ENCODE results near the gene MAVS.
"Not testable (repeated sequence)": the region's sequence is repeated elsewhere in the genome, so short reads cannot be mapped to it uniquely, and the experiment has no call there.

Gene MAVS

DNA sequence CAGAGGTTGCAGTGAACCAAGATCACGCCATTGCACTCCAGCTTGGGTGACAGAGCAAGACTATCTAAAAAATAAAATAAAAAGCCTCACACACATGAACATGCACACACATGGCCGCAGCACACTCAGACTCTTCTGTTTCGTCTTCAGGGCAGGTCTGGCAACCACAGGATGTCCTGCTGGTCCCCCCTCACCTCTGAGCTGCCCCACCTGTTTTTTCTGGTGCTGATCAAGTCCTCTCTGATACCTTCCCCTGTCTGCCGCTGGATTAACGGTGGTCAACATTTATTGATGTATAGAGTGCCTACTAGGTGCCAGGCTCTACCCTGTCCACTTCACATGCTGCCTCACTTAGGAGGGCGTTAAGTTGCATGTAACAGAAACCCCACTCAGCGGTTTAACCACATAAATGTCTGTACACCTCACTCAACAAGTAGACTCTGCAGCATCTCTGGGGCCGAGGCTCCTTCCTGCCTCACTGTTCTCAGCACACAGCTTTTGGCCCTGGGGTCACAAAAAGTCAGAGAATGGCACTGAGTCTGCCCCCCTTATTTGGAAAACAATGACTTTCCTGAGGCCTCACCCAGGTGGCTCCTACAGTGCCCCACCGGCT is 30.8 kb upstream of the MAVS start:
- DNase-seq (ENCODE audit: low spot score) = no peak

DNA sequence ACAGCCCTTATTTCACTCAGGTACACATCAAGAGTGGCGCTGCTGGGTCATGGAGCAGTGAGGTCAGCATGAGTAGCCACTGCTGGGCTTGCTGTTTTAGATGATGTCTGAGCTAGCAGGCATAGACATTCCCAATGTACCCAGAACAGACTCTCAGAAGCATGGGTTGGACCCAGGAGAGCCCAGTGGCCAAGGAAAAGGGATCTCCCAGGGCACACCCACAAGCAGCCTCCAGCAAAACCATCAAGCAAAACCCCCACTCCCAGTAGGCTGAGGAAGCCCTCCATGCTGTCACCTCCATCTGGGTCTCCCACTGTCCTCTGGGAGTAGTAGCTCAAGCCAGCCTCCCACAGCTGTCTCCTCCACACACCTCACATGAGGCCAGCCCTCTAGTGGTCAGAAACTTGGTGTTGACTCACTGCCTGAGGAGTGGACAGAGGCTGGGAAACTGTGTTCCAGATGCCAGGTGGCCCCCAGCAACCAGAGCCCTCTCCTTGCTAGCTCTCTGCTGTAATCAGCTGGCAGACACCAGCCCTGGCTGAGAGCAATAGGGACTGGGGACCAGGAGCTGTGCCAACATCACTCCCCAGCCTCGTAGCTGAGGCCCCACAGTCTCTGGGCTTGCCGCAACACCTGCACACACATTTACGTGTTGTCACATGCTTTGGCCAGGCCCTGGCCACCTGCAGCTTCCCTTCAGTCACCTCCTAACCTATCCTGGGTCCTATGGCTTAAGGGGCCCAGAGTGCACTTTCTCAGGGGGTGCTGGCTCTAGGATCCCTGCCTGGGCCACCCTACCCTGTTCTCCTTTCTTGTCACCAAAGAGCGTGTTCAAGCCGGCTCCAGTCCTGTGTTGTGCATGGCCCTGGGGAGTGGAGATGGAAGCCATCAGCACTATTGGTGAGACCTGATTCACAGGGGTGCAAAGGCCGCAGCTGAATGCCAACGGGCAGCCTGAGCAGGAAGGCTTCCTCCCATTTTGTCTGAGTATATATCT is 28.2 kb upstream of the MAVS start:
- DNase-seq (ENCODE audit: low spot score) = no peak

DNA sequence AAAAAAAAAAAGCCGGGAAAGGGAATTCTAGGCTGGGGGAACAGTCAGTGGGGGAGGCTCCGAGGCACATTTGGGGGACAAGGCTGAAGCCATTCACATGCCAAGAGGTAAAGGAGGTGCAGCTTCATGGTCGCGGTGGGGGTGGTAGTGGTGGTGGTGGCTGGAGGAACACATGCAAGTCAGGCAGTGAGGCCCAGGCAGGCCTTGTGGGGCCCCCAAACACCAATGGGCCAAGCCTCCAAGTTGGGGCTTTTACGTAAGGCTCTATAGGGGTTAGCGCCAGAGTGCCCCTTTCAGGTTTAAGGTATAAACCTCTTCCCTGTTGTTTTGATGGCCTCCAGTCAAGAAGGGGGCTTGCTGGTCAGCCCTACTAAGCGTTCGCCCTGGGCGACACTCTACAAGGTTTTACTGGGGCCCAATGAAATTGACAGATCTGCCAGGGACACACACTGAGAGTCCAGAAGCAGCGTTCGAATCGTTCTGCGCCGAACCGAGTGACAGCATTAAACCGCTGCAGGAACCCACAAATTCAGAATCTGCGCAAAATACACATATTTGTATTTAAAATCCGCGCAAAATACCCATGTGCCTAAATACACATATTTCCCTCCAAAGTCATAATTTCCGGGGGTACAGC is 27.1 kb upstream of the MAVS start:
- no peak for DNase-seq (ENCODE audit: low spot score)

DNA sequence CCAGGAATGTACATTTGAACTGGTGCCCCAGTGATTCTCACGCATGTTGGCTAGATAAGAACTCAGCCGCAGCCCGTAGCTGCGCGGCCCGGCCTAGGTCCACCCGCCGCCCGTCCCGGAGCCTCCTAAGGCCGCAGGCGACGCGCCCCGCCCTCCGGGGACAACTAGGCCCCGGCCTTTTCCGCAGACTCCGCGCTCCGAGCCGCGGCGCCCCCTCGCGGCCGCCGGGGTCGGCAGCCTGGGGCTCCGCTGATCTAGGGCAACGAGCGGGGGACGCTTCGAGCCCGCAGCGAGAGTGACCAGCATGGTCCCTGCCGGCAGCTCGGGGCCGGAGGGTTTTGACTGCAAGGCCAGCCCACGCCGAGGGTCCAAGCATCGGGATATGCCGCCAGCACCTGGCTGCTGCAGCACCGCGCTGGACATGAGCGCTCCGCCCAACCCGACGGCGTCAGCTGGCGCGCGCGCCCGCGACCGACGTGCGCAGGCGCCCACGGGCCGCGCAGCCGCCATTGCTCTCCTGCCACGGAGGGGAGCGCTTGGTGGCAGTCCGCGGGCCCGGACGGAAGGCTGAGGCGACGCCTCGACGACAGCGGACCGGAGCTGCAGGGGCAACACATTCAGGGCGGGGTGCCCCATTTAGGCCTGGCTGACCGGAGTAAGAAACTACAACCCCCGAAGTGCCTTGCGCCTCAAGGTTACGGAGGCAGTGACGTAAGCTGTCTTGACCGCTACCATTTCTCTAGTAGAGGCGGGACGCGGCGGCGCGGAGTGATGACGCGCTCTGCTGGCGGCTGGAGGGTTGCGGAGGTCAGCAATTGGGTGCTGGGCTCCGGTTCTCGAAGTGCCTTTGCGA is 26.4 kb upstream of the MAVS start, which contains the start of gene AP5S1:
Gene AP5S1, plus strand, starts transcription at position 500 of the 853 bp plus-strand sequence. CDS start 1,571 bp downstream, outside the sequence.
- DNase-seq (ENCODE audit: low spot score) = peak; percentile 95

DNA sequence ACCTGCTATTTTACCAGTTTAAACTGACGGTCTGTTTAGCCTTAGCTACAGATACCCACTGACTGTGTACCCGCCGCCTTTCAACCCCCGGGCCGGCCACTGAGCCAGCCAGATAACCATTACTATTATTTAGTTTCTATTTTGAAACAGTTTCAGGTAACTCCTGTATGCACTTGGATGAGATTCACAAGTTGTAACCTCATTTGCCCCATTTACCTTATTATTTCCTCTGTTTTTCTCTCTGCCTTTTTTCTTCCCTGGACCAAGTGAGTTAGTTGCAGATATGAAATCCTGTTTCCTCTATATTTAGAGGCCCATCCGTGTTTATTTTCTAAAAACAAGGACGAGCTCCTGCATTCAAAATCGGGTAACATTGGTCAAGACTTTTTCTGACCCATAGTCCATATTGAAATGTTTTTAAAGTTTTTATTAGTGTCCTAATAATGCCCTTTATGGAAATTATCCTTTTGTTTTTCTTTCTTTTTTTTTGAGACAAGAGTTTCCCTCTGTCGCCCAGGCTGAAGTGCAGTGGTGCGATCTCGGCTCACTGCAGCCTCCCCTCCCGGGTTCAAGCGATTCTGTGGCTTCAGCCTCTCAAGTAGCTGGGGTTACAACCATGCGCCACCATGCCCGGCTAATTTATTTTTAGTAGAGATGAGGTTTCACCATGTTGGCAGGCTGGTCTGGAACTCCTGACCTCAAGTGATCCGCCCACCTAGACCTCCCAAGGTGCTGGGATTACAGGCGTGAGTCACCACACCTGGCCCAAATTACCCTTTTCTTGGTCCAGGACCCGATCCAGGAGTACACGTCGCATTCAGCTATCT is 25.5 kb upstream of the MAVS start:
- no peak for DNase-seq (ENCODE audit: low spot score)

DNA sequence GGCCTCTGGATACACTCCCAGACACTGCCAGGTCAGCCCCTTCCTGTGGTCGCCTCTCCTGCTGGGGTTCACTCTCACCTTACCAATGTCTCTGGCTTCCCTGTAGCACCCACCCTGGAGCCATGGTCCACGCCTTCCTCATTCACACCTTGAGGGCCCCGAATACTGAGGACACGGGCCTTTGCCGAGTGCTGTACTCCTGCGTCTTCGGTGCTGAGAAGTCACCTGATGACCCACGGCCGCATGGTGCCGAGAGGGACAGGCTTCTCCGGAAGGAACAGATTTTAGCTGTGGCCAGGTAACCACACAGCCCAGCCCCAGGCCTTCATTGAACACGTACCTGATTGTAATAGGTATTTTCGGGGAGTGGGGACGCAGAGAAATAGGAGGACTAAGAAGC is 24.6 kb upstream of the MAVS start:
- DNase-seq (ENCODE audit: low spot score) = no peak

DNA sequence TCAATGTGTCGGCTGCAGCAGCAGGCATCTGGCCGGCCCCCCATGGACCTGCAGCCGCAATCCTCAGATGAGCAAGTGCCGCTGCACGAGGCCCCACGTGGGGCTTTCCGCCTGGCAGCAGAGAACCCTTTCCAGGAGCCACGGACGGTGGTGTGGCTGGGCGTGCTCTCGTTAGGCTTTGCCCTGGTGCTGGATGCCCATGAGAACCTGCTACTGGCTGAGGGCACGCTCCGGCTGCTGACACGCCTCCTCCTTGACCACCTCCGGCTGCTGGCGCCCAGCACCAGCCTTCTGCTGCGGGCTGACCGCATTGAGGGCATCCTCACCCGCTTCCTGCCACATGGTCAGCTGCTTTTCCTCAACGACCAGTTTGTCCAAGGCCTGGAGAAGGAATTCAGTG is 22.8 kb upstream of the MAVS start:
- no peak for DNase-seq (ENCODE audit: low spot score)

DNA sequence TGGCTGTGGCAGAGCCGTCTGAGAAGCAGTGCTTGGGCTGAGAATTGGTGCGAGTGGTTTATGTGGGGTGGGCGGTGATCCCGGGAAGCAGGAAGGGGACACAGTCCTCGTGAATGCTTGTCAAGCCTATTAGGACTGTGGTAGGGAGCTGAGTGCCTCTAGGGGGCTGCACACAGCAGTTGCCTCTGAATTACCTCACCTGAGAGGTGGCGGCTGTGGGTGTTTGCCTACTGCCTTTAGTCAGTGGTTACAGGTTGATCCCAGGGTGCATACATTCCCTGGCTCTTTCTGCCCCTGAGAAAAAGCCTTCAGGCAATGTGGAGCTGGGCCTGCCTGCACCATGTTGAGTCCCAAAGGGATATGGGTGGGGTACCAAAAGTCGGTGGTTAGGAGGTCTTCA is 21.1 kb upstream of the MAVS start:
- DNase-seq (ENCODE audit: low spot score) = no peak

DNA sequence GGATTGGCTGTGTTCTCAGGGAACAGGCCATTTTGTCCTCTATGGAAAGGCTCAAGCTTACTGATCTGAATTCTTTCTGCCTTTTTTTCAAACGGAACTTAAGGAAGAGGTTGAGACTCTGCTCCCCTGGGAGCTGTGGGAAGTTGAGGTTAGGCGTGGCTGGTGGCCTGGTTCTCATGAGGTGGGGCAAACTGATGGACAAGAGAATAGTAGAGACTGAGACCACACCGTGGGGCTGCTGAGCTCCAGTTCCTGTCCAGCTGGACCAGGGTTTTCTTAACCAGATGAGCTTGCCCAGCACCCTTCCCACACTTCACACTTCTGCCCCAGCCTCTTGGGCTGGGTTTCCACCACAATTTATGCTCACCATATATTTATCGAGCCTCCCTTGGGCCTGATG is 20.2 kb upstream of the MAVS start:
- DNase-seq (ENCODE audit: low spot score) = no peak

DNA sequence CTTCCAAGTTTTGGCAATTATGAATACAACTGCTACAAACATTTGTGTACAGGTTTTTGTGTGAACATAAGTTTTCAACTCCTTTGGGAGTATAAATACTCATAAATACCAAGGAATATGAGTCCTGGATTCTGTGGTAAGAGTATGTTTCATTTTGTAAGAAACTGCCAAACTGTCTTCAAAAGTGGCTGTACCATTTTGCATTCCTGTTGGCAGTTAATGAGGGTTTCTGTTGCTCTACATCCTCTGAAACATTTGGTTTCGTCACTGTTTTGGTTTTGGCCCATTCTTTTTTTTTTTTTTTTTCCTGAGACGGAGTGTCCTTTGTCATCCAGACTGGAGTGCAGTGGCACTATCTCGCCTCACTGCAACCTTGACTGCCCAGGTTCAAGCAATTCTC is 17.8 kb upstream of the MAVS start:
- no peak for DNase-seq (ENCODE audit: low spot score)

DNA sequence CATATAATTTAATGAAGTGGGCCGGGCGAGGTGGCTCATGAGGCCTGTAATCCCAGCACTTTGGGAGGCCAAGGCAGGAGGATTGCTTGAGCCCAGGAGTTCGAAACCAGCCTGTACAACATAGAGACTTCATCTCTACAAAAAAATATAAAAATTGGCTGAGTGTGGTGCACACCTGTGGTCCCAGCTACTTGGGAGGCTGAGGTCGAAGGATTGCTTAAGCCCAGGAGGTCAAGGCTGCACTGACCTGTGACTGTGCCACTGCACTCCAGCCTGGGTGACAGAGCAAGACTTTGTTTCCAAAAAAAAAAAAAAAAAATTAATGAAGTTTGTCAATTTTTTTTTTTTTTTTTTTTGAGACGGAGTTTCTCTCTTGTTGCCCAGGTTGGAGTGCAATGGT is 16.7 kb upstream of the MAVS start:
- DNase-seq (ENCODE audit: low spot score) = not testable (repeated sequence)

DNA sequence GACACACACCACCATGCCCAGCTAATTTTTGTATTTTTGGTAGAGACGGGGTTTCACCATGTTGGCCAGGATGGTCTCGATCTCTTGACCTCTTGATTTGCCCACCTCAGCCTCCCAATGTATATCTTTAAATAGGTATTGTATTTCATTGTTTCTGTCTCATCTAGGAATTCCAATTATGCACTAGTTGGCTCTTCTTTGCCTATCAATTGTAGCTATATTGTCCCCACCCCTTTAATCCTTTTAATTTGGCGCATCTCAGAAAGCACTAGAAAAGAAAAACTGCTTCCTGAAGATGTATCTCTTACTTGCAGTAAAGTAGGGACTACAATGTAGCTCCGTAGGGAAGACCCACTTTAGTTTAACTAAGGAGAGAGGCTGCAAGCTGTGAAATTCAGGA is 10.5 kb upstream of the MAVS start:
- DNase-seq (ENCODE audit: low spot score) = no peak

DNA sequence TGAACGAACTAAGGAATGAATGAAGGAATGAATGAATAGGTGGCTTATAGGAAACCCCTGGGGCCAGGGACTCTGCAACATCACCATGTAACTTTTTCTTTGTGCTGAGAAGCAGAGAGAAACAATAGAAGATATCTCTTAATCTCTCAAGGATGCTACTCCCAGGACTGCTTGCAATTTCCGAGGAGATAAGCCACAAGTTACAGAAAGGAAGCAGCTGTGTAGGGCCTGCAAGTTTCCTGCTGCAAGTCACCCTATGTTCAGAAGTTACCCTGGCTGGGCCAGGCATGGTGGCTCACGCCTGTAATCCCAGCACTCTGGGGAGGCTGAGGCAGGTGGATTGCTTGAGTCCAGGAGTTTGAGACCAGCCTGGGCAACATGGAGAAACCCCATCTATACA is 7.3 kb upstream of the MAVS start:
- DNase-seq (ENCODE audit: low spot score) = no peak

DNA sequence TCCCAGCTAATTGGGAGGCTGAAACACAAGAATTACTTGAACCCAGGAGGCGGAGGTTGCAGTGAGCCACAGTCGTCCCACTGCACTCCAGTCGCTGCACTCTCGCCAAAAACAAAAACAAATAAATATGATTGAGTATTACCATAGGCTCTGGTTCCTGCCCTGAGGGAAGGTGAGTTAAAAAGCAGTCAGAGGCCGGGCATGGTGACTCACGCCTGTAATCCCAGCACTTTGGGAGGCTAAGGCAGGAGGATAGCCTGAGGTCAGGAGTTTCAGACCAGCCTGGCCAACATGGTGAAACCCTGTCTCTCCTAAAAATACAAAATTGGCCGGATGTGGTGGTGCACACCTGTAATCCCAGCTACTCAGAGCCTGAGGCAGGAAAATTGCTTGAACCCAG is 6.4 kb upstream of the MAVS start:
- not testable (repeated sequence) for DNase-seq (ENCODE audit: low spot score)

DNA sequence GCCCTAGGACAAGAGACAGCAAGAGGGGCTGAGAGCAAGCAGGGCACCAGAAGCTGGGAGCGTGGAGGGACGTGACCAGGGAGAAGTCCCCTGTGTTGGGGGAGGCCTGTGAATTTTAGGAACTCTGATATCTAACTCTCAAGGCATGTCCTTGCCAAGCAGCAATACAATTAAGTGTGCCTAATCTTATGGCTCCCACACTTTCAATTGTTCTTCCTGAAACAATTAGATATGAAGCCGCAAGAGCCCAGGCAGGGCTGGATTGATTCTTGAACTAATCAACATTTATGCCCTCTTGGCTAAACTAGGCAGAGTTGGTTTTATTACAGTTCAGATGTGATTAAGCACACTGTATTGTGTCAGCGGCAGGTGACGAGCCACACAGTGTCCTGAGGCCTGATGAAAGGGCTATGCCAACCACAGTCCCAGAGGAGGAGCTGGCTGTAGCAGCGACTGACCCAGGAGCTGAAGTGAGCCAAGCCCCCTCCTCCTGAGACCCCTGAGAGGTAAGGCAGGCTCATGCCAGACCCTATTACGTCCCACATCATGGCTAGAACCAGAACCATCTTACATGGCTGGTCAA is 4.2 kb upstream of the MAVS start:
- DNase-seq (ENCODE audit: low spot score) = no peak

DNA sequence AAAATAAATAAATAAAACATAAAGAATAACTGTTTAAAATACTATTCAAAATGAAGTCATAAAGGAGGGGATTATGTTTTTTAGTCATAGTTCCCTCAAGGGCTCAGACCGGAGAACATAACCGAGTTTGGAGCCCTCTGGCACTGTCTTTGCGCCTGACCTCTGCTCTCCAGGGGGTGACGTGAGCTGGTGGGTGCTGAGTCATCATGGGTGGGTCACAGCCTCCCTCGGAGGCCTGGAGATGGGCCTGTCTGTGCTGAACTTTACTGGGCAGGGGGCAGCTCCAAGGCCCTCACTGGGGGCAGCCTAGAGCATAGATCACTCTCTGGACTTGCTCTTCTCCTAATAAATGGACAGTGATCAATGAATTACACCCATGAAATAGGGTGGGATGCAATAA is 3.1 kb upstream of the MAVS start:
- DNase-seq (ENCODE audit: low spot score) = no peak

DNA sequence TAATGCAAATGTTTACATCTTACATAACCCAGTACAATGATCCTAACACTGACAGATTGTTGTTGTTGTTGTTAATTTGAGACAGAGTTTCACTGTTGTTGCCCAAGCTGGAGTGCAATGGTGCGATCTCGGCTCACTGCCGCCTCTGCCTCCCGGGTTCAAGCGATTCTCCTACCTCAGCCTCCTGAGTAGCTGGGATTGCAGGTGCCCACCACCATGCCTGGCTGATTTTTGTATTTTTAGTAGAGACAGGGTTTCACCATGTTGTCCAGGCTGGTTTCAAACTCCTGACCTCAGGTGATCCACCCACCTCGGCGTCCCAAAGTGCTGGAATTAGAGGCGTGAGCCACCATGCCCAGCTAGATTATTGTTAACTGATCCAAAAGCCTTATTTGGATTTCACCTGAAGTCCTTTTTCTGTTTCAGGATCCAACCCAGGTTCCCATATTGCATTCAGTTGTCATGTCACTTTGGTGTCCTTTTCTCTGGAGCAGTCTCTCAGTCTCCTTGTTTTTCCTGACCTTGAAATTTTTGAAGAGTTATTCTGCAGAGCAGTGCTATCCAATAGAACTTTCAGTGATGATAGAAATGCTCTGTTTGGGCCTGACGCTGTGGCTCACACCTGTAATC is 2.5 kb upstream of the MAVS start:
- DNase-seq (ENCODE audit: low spot score) = not testable (repeated sequence)

DNA sequence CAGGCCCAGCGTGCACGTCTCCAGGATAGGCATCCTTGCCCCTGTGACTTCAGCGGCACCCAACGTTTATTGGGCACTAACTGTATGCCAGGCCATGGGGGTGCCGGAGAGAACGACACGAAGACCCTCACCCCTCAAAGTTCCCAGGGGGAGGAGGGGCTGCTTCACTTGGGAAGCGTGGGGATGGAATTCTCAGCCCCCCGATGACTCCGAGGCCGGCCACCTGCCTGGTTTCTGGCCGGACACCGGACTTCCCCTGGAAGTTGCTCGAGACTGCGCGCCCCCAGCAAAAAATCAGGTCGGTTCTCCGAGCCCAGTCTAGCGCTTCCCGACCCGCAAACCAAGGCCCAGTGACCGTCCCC is 275 bp upstream of the MAVS start:
- DNase-seq (ENCODE audit: low spot score) = no peak

DNA sequence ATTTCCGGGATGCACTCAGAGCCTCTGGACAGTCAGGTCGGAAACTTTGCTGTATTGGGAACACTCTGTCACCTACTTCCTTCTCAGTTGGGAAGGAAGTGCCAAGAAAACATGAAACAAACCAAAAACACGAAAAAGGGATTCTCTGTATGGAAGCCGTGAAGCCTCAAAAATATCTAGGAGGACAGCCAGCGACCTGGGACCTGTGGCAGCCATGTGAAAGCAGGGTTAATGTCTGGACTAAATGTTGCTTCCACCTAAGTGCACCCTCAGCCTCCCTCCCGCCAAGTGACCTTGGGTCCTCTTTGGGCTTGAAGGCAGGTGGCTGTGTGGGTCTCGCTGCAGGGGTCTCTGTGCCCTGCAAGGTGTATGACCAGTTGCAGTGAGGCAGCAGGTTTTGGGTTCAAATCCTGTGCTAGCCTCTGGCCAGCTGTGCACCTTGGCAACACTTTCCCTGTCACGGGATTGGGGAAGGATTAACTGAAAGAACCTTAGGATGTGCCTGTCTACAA is 851 bp downstream of the MAVS start:
- DNase-seq (ENCODE audit: low spot score) = peak; percentile 20

DNA sequence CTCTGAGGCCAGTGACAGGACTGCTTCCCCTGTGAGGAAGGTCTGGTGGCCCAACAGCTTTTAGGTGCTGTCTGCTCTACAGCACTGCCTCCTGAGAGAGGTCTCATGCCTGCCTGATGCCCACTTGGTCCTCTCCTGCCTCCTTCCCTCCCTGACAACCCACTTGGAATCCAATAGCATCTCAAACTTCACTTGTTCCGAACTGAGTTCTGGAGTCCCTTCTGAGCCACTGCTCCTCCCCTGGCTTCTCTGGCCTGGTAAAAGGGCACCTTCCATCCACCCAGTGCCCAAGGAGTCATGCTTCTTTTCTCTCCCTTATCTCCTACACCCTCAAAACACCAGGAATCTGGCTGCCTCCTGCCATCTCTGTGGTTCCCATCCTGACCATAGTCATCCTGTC is 1.9 kb downstream of the MAVS start:
- DNase-seq (ENCODE audit: low spot score) = no peak
